ENCODE results near the gene MLPH. TPM values are rescaled to one million over a fixed set of nuclear protein-coding genes. Genes with fewer than 3 reads are reported as not detected.

The MLPH gene
- total and polyA plus RNA-seq, 4 donors: 1.6 to 25.9 (median 22.3) TPM

GRCh38 chr2:237456200-237456843, 30.7 kb upstream of the MLPH start:
- Histone ChIP-seq H3K9me3 (ENCODE audit: control insufficient read depth in 4 of 4, low read length in 3 of 4) (no peaks in the 10 kb centered on the region), H3K4me3 (ENCODE audit: low read depth in 1 of 3, low read length in 3 of 3) (no peak overlapping the region), H3K4me1 (ENCODE audit: control insufficient read depth in 4 of 4, insufficient read depth in 4 of 4, low read length in 3 of 4) (no peaks in the 10 kb centered on the region), H3K9ac (ENCODE audit: low read depth in 1 of 2, low read length in 2 of 2) (no peak overlapping the region), H3K27ac (ENCODE audit: low read depth in 1 of 2, low read length in 2 of 2) (no peak overlapping the region), H3K36me3 (ENCODE audit: control insufficient read depth in 4 of 4, insufficient read depth in 3 of 4, low read depth in 1 of 4, low read length in 3 of 4) (no peaks in the 10 kb centered on the region), H3K27me3 (ENCODE audit: control insufficient read depth in 4 of 4, insufficient read depth in 4 of 4, low read length in 3 of 4) (no peaks in the 10 kb centered on the region)
- TF ChIP-seq NR2F2 (IDR thresholded peaks at IDR 0.05) (no peak), RXRA (IDR thresholded peaks at IDR 0.05) (no peak), TAF1 (conservative IDR thresholded peaks at IDR 0.05) (no peak), GABPA (IDR thresholded peaks at IDR 0.05 in 1 of 2, conservative IDR thresholded peaks at IDR 0.05 in 1 of 2) (no peak), JUND (IDR thresholded peaks at IDR 0.05) (no peak), MAX (IDR thresholded peaks at IDR 0.05) (no peak), EGR1 (IDR thresholded peaks at IDR 0.05; ENCODE audit: low read depth in 2 of 2) (no peak), SP1 (IDR thresholded peaks at IDR 0.05) (no peak), REST (IDR thresholded peaks at IDR 0.05) (no peak), FOXA1 (IDR thresholded peaks at IDR 0.05) (no peak), YY1 (IDR thresholded peaks at IDR 0.05) (no peak), CTCF (IDR thresholded peaks at IDR 0.05; ENCODE audit: low read depth, low read length, missing input control) (no peak), HNF4G (IDR thresholded peaks at IDR 0.05) (no peak), ZBTB33 (IDR thresholded peaks at IDR 0.05) (no peak), RAD21 (IDR thresholded peaks at IDR 0.05) (no peak), HNF4A (conservative IDR thresholded peaks at IDR 0.05) (no peak)
- WGBS: 77% methylated on average over 11 of the region's 11 CpGs
- no peak for DNase-seq (ENCODE audit: low spot score)
